22Rv1 (cell line): ENCODE results near the gene ANAPC10.

Source experiments
- CTCF ChIP-seq: fragments of 450-650 bp; IDR thresholded peaks from 2 replicates; pipeline ENCODE4 v1.5.1; 2017; ENCODE audit warnings: mild to moderate bottlenecking
- ZFX ChIP-seq: fragments of 450-650 bp; IDR thresholded peaks from 2 replicates; pipeline ENCODE4 v1.6.1; 2017; ENCODE audit warnings: antibody characterized with exemption, borderline replicate concordance

- TF ChIP-seq CTCF: no peak
- TF ChIP-seq ZFX: no peak
Observed at GRCh38 chr4:145125396-145125795, 27.4 kb upstream of the ANAPC10 start.
